Neuronal stem cell (in vitro differentiated cells): ENCODE measurements around the gene ZDHHC17.

Experiments
- DNase-seq: peaks from one replicate; pipeline ENCODE4 v3.0.0-alpha.2; 2013; ENCODE audit warnings: low spot score
- H2AFZ ChIP-seq: one replicate; pipeline ENCODE4 v1.6.1; 2013; ENCODE audit warnings: mild to moderate bottlenecking, low read length, inconsistent platforms
- H2AK5ac ChIP-seq: 2 replicates; pipeline ENCODE4 v1.6.1; 2013; ENCODE audit warnings: low read depth, mild to moderate bottlenecking, inconsistent platforms, low read length, moderate library complexity, mixed read lengths
- H2BK120ac ChIP-seq: 2 replicates; pipeline ENCODE4 v1.6.1; 2013; ENCODE audit warnings: low read depth, mild to moderate bottlenecking, inconsistent platforms, low read length, moderate library complexity, mixed read lengths
- H2BK12ac ChIP-seq: one replicate; pipeline ENCODE4 v1.6.1; 2013; ENCODE audit warnings: low read length, inconsistent platforms
- H2BK15ac ChIP-seq: 2 replicates; pipeline ENCODE4 v1.6.1; 2013; ENCODE audit warnings: mild to moderate bottlenecking, low read length, inconsistent platforms, mixed read lengths
- H2BK5ac ChIP-seq: one replicate; pipeline ENCODE4 v1.6.1; 2013; ENCODE audit warnings: inconsistent platforms, mild to moderate bottlenecking, low read length, moderate library complexity
- H3K14ac ChIP-seq: one replicate; pipeline ENCODE4 v1.6.1; 2013; ENCODE audit warnings: low read length, inconsistent platforms
- H3K18ac ChIP-seq: 2 replicates; pipeline ENCODE4 v1.6.1; 2013; ENCODE audit warnings: low read length, inconsistent platforms
- H3K23ac ChIP-seq: 2 replicates; pipeline ENCODE4 v1.6.1; 2013; ENCODE audit warnings: low read depth, mild to moderate bottlenecking, mixed read lengths, low read length, inconsistent platforms; ENCODE audit not compliant: poor library complexity
- H3K27ac ChIP-seq: replicated peaks from 3 replicates; pipeline ENCODE4 v1.5.1; 2013; ENCODE audit warnings: low read length, inconsistent platforms
- H3K27me3 ChIP-seq, 3 experiments: 2 replicates each; pipeline ENCODE4 v1.6.1; 2013; ENCODE audit warnings: low read length in 3 of 3, mild to moderate bottlenecking in 2 of 3, inconsistent platforms in 1 of 3, low read depth in 1 of 3, mixed read lengths in 1 of 3, moderate library complexity in 1 of 3; ENCODE audit not compliant: control insufficient read depth in 3 of 3, insufficient read depth in 3 of 3
- H3K36me3 ChIP-seq, 2 donors: replicated peaks in 1 of 2; 2 replicates each; pipeline ENCODE4 v1.6.1; 2013; ENCODE audit warnings: low read length in 2 of 2; ENCODE audit not compliant: control insufficient read depth in 2 of 2, insufficient read depth in 2 of 2
- H3K4ac ChIP-seq: 2 replicates; pipeline ENCODE4 v1.6.1; 2013; ENCODE audit warnings: inconsistent platforms, mild to moderate bottlenecking, low read length, moderate library complexity
- H3K4me1 ChIP-seq, 2 donors: 1 replicate in 1 of 2; 2 replicates in 1 of 2; pipeline ENCODE4 v1.6.1; 2013; ENCODE audit warnings: low read length in 2 of 2, low read depth in 1 of 2; ENCODE audit not compliant: control insufficient read depth in 2 of 2, insufficient read depth in 1 of 2
- H3K4me2 ChIP-seq: one replicate; pipeline ENCODE4 v1.6.1; 2013; ENCODE audit warnings: mild to moderate bottlenecking, low read length, inconsistent platforms; ENCODE audit not compliant: insufficient read depth, poor library complexity, severe bottlenecking
- H3K4me3 ChIP-seq, 2 donors: 2 replicates each; pipeline ENCODE4 v1.5.1; 2013; ENCODE audit warnings: low read length in 2 of 2, mild to moderate bottlenecking in 2 of 2, inconsistent platforms in 1 of 2, moderate library complexity in 1 of 2
- H3K79me1 ChIP-seq: one replicate; pipeline ENCODE4 v1.6.1; 2013; ENCODE audit warnings: low read depth, mild to moderate bottlenecking, inconsistent platforms, low read length, moderate library complexity
- H3K9ac ChIP-seq: one replicate; pipeline ENCODE4 v1.6.1; 2013; ENCODE audit warnings: mild to moderate bottlenecking, low read depth, low read length, inconsistent platforms; ENCODE audit not compliant: poor library complexity
- H3K9me3 ChIP-seq, 2 donors: replicated peaks in 1 of 2; 2 replicates each; pipeline versions ENCODE3 to v1.6.1; 2013; ENCODE audit warnings: low read length in 2 of 2, mild to moderate bottlenecking in 2 of 2, inconsistent platforms in 1 of 2, low read depth in 1 of 2, mixed read lengths in 1 of 2, moderate library complexity in 1 of 2; ENCODE audit not compliant: control insufficient read depth in 2 of 2, insufficient read depth in 1 of 2
- H4K8ac ChIP-seq: one replicate; pipeline ENCODE4 v1.6.1; 2013; ENCODE audit warnings: low read depth, mild to moderate bottlenecking, inconsistent platforms, low read length, moderate library complexity
- H4K91ac ChIP-seq: one replicate; pipeline ENCODE4 v1.6.1; 2013; ENCODE audit warnings: low read length, low read depth, mild to moderate bottlenecking, inconsistent platforms; ENCODE audit not compliant: poor library complexity
- WGBS, 2 donors: extraction: QIAGEN DNeasy Blood & Tissue Kit; methylation state at CpG; one replicate each; pipeline ENCODE4 v1.1.7; 2013; ENCODE audit warnings: missing lambda C conversion rate in 2 of 2, mixed read lengths in 1 of 2; ENCODE audit not compliant: insufficient read length in 2 of 2, insufficient replicate concordance in 1 of 2; ENCODE audit errors: extremely low coverage in 2 of 2; 5-methylcytosine and 5-hydroxymethylcytosine counted together

Gene ZDHHC17

DNA sequence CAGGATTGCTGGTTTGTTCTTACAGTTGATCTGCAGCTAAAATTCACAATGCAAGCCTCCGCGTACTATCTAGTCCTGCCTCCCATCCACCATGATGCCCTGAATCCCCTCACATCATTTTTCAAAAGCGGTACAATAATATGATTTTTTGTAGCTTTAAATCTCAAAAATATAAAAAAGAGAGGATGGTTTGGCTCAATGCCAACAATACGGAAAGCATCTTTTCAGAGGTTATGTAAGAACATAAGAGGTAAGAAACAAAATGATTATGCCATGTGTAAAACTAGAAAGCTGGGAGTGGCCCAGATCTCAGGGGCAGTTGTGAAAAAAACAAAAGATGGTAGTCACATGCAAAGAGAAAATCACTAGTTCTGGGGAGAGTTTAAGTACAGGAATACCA is 24.0 kb upstream of the ZDHHC17 start:
- H2BK120ac ChIP-seq = no peak overlapping the region
- no peak overlapping the region for H4K8ac ChIP-seq
- no peak overlapping the region for H3K4ac ChIP-seq
- H3K36me3 ChIP-seq = no peaks in the 10 kb centered on the region
- no peaks in the 10 kb centered on the region for H3K27me3 ChIP-seq
- peaks cover 0 to 10% of the 10 kb centered on the region in 2 donors for H3K9me3 ChIP-seq
- WGBS, 2 donors = no CpG with 5 or more reads among the region's 4 CpGs
- H3K4me3 ChIP-seq = no peak overlapping the region
- no peak overlapping the region for H4K91ac ChIP-seq
- no peak overlapping the region for H3K23ac ChIP-seq
- H3K79me1 ChIP-seq = no peaks in the 10 kb centered on the region
- no peak overlapping the region for H3K4me2 ChIP-seq
- H3K27ac ChIP-seq = no peak overlapping the region
- no peak overlapping the region for H3K9ac ChIP-seq
- H2AK5ac ChIP-seq = no peak overlapping the region
- no peak overlapping the region for H2BK15ac ChIP-seq
- H3K18ac ChIP-seq = no peak overlapping the region
- no peak overlapping the region for H2AFZ ChIP-seq
- H3K4me1 ChIP-seq = no peaks in the 10 kb centered on the region
- no peak for DNase-seq
- no peak overlapping the region for H2BK12ac ChIP-seq
- H2BK5ac ChIP-seq = no peak overlapping the region
- H3K14ac ChIP-seq = no peak overlapping the region

DNA sequence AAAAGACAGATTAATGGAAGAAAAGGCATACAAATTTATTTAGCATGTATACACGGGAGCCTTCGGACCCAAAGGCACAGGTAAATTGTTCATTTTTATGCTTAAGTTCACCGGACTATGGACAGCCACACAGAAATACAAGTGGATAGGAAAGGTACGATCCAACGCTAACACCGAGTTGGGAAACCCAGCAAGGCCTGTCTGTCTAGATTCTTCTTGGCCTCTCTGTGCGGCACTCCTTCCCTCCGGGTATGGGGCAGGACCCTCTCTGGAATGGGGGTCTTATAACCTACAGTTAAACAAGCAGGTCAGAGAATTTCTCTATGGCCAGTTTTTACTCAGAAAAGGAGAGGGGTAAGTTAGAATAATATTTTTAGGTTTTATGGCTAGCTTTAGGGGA is 23.4 kb upstream of the ZDHHC17 start:
- no peaks in the 10 kb centered on the region for H3K27me3 ChIP-seq
- no peak overlapping the region for H2AFZ ChIP-seq
- no peak overlapping the region for H3K4me2 ChIP-seq
- H3K9me3 ChIP-seq = peaks cover 0 to 10% of the 10 kb centered on the region in 2 donors
- no peak overlapping the region for H3K27ac ChIP-seq
- H4K91ac ChIP-seq = no peak overlapping the region
- no peak overlapping the region for H2BK120ac ChIP-seq
- DNase-seq = no peak
- whole genome bisulfite sequencing, 2 donors = no CpG with 5 or more reads among the region's 8 CpGs
- no peak overlapping the region for H2AK5ac ChIP-seq
- H4K8ac ChIP-seq = no peak overlapping the region
- H2BK5ac ChIP-seq = no peak overlapping the region
- no peak overlapping the region for H3K14ac ChIP-seq
- H3K9ac ChIP-seq = no peak overlapping the region
- no peak overlapping the region for H3K18ac ChIP-seq
- no peaks in the 10 kb centered on the region for H3K4me1 ChIP-seq
- no peak overlapping the region for H2BK12ac ChIP-seq
- no peaks in the 10 kb centered on the region for H3K79me1 ChIP-seq
- H3K4me3 ChIP-seq = no peak overlapping the region
- H3K23ac ChIP-seq = no peak overlapping the region
- no peaks in the 10 kb centered on the region for H3K36me3 ChIP-seq
- H2BK15ac ChIP-seq = no peak overlapping the region
- no peak overlapping the region for H3K4ac ChIP-seq

DNA sequence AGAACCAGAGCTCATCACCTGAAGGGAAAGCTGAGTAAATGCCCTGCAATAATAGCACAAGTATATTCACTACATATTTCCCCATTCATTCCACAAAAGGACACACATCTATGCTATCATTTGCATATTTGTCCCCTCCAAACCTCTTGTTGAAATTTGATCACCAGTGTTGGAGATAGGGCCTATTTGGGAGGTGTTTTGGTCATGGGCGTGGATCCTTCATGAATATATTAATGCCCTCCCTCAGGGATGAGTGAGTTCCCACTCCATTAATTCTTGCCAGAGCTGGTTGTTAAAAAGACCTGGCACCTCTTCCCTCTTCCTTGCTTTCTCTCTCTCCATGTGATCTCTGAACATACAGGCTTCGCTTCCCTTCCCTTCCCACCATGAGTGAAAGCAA is 18.6 kb upstream of the ZDHHC17 start:
- Histone ChIP-seq H3K79me1 (no peaks in the 10 kb centered on the region), H3K27ac (no peak overlapping the region), H3K9ac (no peak overlapping the region), H2BK120ac (no peak overlapping the region), H2BK15ac (no peak overlapping the region), H3K36me3 (no peaks in the 10 kb centered on the region), H2BK12ac (no peak overlapping the region), H3K4ac (no peak overlapping the region), H3K9me3 (no peaks in the 10 kb centered on the region), H3K18ac (no peak overlapping the region), H3K23ac (no peak overlapping the region), H3K4me2 (no peak overlapping the region), H2AFZ (no peak overlapping the region), H4K8ac (no peak overlapping the region), H2AK5ac (no peak overlapping the region), H3K4me3 (no peak overlapping the region), H3K27me3 (no peaks in the 10 kb centered on the region), H4K91ac (no peak overlapping the region), H2BK5ac (no peak overlapping the region), H3K14ac (no peak overlapping the region), H3K4me1 (no peaks in the 10 kb centered on the region)
- WGBS, 2 donors = no CpG with 5 or more reads among the region's 2 CpGs
- DNase-seq = no peak

DNA sequence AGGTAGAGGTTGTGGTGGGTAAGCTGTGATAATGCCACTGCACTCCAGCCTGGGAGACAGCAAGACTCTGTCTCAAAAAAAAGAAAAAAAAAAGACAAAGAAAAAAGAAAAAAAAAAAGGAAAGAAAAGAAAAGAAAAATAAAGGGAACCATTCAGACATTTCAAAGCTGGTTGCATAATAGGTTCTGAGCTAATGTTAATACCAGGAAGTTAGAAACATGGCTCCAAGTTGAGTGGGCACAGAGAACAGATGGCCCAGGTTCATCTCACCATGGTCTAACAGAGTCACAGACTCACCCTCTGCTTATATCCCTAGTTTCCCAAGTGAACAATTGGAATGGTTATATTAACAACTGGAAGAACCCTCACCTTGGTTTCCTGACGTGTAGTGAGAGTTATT is 17.4 kb upstream of the ZDHHC17 start:
- H3K14ac ChIP-seq = no peak overlapping the region
- WGBS, 2 donors = no CpG with 5 or more reads among the region's 1 CpG
- H3K9ac ChIP-seq = no peak overlapping the region
- H2BK12ac ChIP-seq = no peak overlapping the region
- H2AK5ac ChIP-seq = no peak overlapping the region
- H3K23ac ChIP-seq = no peak overlapping the region
- H3K9me3 ChIP-seq = no peaks in the 10 kb centered on the region
- no peak overlapping the region for H3K27ac ChIP-seq
- no peak overlapping the region for H3K4me2 ChIP-seq
- no peak overlapping the region for H2BK15ac ChIP-seq
- H2BK120ac ChIP-seq = no peak overlapping the region
- no peak overlapping the region for H2AFZ ChIP-seq
- no peak for DNase-seq
- no peak overlapping the region for H3K4me3 ChIP-seq
- H3K4ac ChIP-seq = no peak overlapping the region
- no peaks in the 10 kb centered on the region for H3K27me3 ChIP-seq
- no peak overlapping the region for H3K18ac ChIP-seq
- no peak overlapping the region for H2BK5ac ChIP-seq
- H3K4me1 ChIP-seq = no peaks in the 10 kb centered on the region
- H4K8ac ChIP-seq = no peak overlapping the region
- H4K91ac ChIP-seq = no peak overlapping the region
- no peaks in the 10 kb centered on the region for H3K79me1 ChIP-seq
- no peaks in the 10 kb centered on the region for H3K36me3 ChIP-seq
